Measurements from ENCODE around the gene OSER1. TPM values are rescaled to one million over a fixed set of nuclear protein-coding genes. Genes with fewer than 3 reads are reported as not detected.

Gene OSER1
- total and polyA plus RNA-seq, 2 of the 8 experiments (the other 6 are each of a cell fraction or from before 2014, with no cell fraction given): 24.5 to 31.8 TPM

GRCh38 chr20:44221368-44221954 is 10.9 kb upstream of the OSER1 start:
- Histone ChIP-seq H3K9ac (replicated peaks in 1 of 4; ENCODE audit: extremely low read depth in 1 of 4, low read depth in 3 of 4, low read length in 3 of 4) (no peak overlapping the region), H2AFZ (ENCODE audit: low read length) (no peak overlapping the region), H3K9me3 (ENCODE audit: insufficient read depth in 2 of 2, low read depth in 1 of 2, low read length in 1 of 2) (no peaks in the 10 kb centered on the region), H4K5ac (ENCODE audit: insufficient read length, low read depth, low read length) (no peak overlapping the region), H2BK5ac (ENCODE audit: low read depth, low read length) (no peak overlapping the region), H3K23ac (ENCODE audit: insufficient read length) (no peak overlapping the region), H2BK12ac (ENCODE audit: low read depth, low read length) (no peak overlapping the region; the same call in 1 of the 2 replicates), H3K36me3 (ENCODE audit: control insufficient read depth in 2 of 4, insufficient read depth in 4 of 4, low read length in 3 of 4) (no peaks in the 10 kb centered on the region), H3K14ac (ENCODE audit: insufficient read length) (no peak overlapping the region), H3K4me2 (ENCODE audit: insufficient read depth in 1 of 2, low read depth in 2 of 2, low read length in 2 of 2) (no peak overlapping the region), H3K4ac (replicated peaks; ENCODE audit: insufficient read length, low read depth, low read length) (no peak overlapping the region), H3K4me1 (replicated peaks in 1 of 4; ENCODE audit: control insufficient read depth in 3 of 4, insufficient read depth in 4 of 4, low read length in 3 of 4) (peaks cover 0 to 3% (median under 1%) of the 10 kb centered on the region in 4 experiments; a peak in 1 of 7 replicates), H2BK20ac (ENCODE audit: low read length) (0 out of 2 replicates have a peak overlapping the region, but pooled peaks have one; percentile 27), H3K27me3 (replicated peaks in 1 of 4; ENCODE audit: control insufficient read depth in 3 of 4, extremely low read depth in 1 of 4, insufficient read depth in 3 of 4, low read length in 3 of 4) (no peaks in the 10 kb centered on the region), H3K27ac (ENCODE audit: low read depth, low read length) (no peak overlapping the region), H2BK120ac (replicated peaks; ENCODE audit: low read depth, low read length) (no peak overlapping the region), H4K8ac (ENCODE audit: extremely low read depth, insufficient read depth, low read length) (no peak overlapping the region), H4K20me1 (replicated peaks in 1 of 2; ENCODE audit: control insufficient read depth in 1 of 2, insufficient read depth in 2 of 2, low read length in 2 of 2) (no peaks in the 10 kb centered on the region), H3K56ac (replicated peaks; ENCODE audit: insufficient read length, low read depth, low read length) (no peak overlapping the region), H2AK5ac (ENCODE audit: low read depth, low read length) (0 out of 2 replicates have a peak overlapping the region, but pooled peaks have one; percentile 46), H4K91ac (replicated peaks; ENCODE audit: insufficient read length, low read length) (no peak overlapping the region), H3K79me2 (ENCODE audit: control insufficient read depth in 1 of 2, insufficient read depth in 2 of 2, low read length in 2 of 2) (no peaks in the 10 kb centered on the region), H3K79me1 (ENCODE audit: low read depth, low read length) (no peaks in the 10 kb centered on the region), H3K4me3 (ENCODE audit: extremely low read depth in 1 of 4, insufficient read depth in 2 of 4, low read depth in 3 of 4, low read length in 4 of 4) (no peak overlapping the region), H3K18ac (ENCODE audit: extremely low read depth, low read length) (no peak overlapping the region), H3K23me2 (ENCODE audit: low read depth, low read length) (no peaks in the 10 kb centered on the region), H2BK15ac (ENCODE audit: low read length) (no peak overlapping the region)
- FAIRE-seq (no peak), DNase-seq (ENCODE audit: low read depth in 1 of 2, low spot score in 2 of 2) (no peak)
- POLR2A ChIA-PET (ENCODE audit: partially characterized antibody): interaction anchor here (0.7 to 1.0 kb wide), 2 partner anchors 10 to 88 kb away, joined by 3 read pairs; no protein-coding TSS in a partner anchor
- CTCF ChIA-PET (ENCODE audit: partially characterized antibody): interaction anchor here (0.5 to 11.2 kb wide), 8 partner anchors 9 to 240 kb away, joined by 3 to 153 read pairs (median 4); partner anchors contain the start of gene FITM2
- TF ChIP-seq ASH2L (IDR thresholded peaks at IDR 0.05; ENCODE audit: low read length): no peak
- no peak for TF ChIP-seq SIRT6 (IDR thresholded peaks at IDR 0.05; ENCODE audit: low read length)
- no peak for TF ChIP-seq CEBPB (IDR thresholded peaks at IDR 0.05; ENCODE audit: low read depth, low read length)
- no peak for TF ChIP-seq SIX5 (IDR thresholded peaks at IDR 0.05; ENCODE audit: low read depth, low read length)
- no peak for TF ChIP-seq RXRA (IDR thresholded peaks at IDR 0.05; ENCODE audit: insufficient read depth, low read depth, low read length)
- TF ChIP-seq E2F6 (IDR thresholded peaks at IDR 0.05): no peak
- TF ChIP-seq BACH1 (IDR thresholded peaks at IDR 0.05; ENCODE audit: low read length): no peak
- TF ChIP-seq HDAC6 (IDR thresholded peaks at IDR 0.05; ENCODE audit: low read depth, low read length): no peak
- TF ChIP-seq TCF12 (IDR thresholded peaks at IDR 0.05; ENCODE audit: low read depth, low read length): no peak
- TF ChIP-seq CTCF (IDR thresholded peaks at IDR 0.05; ENCODE audit: control extremely low read depth in 1 of 3, insufficient read depth in 1 of 3, low read depth in 1 of 3, low read length in 3 of 3): no peak
- 96% methylated on average over 3 of the region's 3 CpGs; no CpG with 5 or more reads in 1 of the 2 experiments for WGBS, 2 experiments (ENCODE audit: extremely low coverage in 1 of 2, insufficient coverage in 1 of 2, insufficient read length in 1 of 2, insufficient replicate concordance in 2 of 2, low coverage in 1 of 2, low lambda C conversion rate in 2 of 2, missing lambda C conversion rate in 1 of 2)
